Measurements from ENCODE around the gene ABCA10.
"Not testable (repeated sequence)": the region's sequence is repeated elsewhere in the genome, so short reads cannot be mapped to it uniquely, and the experiment has no call there.

Gene ABCA10

DNA sequence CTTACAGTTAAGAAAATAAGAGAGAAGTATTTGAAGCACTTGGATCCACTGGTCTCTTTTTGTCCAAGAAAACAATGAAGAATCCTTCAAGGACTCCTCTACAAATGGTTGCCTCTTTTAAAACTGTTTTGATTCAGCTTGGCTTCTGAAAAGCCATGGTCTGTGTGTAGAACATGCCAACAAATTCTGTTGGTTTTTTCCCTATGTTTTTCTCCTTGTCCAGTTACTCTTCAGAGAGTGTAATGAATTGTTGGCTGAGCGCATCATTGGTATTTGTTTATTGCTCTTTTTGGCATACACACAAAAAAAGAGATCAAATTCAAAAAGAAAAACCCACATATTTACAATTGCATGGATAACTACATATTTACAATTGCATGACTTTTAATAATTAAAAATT lies at the start of gene ABCA10:
Gene ABCA10, minus strand, starts transcription at position 249 of the 400 bp plus-strand sequence. CDS start 3,466 bp downstream, outside the sequence.
- no peak for DNase-seq (ENCODE audit: low spot score)

GRCh38 chr17:69276279-69276678 lies 47.7 kb upstream of the ABCA10 start:
- not testable (repeated sequence) for DNase-seq (ENCODE audit: low spot score)

GRCh38 chr17:69275751-69276150 lies 47.1 kb upstream of the ABCA10 start:
- DNase-seq (ENCODE audit: low spot score): no peak

GRCh38 chr17:69271023-69271422 lies 42.4 kb upstream of the ABCA10 start:
- no peak for DNase-seq (ENCODE audit: low spot score)

DNA sequence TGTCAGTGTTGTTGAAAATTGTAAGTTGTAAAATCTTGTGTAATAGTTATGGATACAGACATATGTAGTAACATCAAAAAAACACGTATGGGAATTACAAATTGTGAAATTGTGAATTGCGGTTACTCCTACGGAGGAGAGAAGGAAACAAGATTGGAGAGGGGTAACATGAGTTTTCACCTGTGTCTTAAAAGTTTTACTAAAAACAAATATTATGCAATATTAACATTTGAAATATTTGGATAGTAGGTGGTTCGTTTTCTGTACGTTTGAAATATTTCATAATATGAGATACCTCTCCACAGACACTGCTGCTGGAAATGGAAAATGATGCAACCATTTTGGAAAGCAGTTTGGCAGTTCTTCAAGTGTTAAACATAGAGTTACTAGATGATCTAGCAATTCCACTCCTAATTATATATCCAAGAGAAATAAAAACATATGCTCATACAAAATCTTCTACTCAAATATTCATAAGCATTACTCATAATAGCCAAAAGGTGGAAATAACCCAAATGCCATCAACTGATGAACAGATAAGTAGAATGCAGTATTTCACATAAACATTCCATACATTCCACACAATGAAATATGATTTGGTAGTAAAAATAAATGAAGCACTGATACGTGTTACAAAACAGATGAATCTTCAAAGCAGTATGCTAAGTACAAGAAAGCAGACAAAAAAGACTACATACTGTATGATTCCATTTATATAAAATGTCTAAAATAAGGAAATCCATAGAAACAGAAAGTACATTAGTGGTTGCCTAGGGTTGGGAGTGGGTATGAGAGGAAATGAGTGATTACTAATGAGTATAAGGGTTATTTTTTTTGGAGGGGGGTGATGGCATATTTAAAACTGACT lies 40.7 kb upstream of the ABCA10 start:
- no peak for DNase-seq (ENCODE audit: low spot score)

GRCh38 chr17:69268543-69269014 lies 40.0 kb upstream of the ABCA10 start:
- DNase-seq (ENCODE audit: low spot score): no peak

- DNase-seq (ENCODE audit: low spot score): no peak
Measured at GRCh38 chr17:69267219-69267618, 38.6 kb upstream of the ABCA10 start.

GRCh38 chr17:69265873-69266272 lies 37.2 kb upstream of the ABCA10 start:
- DNase-seq (ENCODE audit: low spot score): no peak

- no peak for DNase-seq (ENCODE audit: low spot score)
Measured at GRCh38 chr17:69254187-69254586, 25.6 kb upstream of the ABCA10 start.

GRCh38 chr17:69250641-69251040 lies 22.0 kb upstream of the ABCA10 start:
- DNase-seq (ENCODE audit: low spot score): no peak

DNA sequence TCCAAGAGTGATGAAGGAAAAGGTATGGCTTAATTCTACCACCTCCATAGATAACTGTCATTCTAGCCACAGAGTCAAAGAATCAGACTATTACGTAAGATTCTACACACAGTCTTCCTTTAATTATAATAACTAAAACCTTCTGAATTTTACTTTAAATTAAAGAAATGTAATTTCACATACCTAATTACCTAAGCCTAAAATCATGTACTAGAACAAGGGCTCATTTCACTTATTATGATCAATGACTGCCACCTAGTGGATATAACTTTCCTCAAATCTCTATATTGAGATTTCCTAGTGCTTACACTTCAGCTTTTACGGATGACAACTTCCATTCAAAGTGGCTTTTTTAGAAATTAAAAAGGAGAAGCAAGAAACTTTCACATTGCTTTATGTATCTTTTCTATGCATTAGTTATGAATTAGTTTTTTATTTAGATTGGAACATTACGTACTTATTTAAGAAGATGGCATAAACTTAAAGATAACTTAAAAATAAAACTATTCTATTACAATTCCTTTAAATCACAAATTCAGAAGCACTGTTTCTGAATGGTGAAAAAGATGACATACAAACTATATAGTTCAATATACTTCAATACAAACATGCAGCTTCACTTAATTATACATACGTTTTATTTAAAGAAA lies 18.2 kb upstream of the ABCA10 start:
- peak; percentile 55 for DNase-seq (ENCODE audit: low spot score)

DNA sequence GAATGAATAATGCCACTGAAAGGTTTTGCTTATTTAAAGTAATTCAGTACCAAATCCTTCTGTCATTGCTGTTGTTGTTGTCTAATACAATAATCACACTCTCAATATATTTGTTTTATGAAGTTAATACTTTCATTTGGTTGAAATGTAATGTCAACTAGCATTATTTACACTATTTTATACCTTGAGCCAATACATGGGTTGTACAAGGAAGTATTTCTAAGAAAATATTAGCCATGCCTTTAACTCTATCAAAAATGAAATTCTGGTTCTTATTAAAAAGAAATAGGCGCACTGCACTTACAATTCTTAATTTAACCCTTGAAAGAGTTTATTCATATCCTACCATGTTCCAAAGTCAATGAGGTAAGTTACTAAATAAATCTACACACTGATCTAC lies 17.6 kb upstream of the ABCA10 start:
- DNase-seq (ENCODE audit: low spot score): no peak

DNA sequence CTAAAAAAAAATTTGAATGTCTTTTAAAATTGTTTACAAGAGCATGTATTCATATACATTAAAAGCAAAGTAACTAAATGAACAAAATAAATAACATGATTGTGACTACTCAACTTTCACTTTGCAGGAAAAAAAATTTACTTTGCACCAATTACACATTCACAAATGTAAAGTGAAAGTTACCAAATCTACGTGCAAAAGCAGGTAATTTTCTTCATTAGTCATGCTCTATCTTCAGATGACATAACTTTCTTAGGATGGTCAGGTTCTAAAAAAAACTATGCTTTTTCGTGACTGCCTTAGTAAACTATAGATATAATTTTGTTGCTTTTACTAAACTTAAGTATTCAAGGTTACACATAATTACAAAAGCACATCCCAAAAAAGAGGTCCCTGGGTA lies 17.0 kb upstream of the ABCA10 start:
- no peak for DNase-seq (ENCODE audit: low spot score)

DNA sequence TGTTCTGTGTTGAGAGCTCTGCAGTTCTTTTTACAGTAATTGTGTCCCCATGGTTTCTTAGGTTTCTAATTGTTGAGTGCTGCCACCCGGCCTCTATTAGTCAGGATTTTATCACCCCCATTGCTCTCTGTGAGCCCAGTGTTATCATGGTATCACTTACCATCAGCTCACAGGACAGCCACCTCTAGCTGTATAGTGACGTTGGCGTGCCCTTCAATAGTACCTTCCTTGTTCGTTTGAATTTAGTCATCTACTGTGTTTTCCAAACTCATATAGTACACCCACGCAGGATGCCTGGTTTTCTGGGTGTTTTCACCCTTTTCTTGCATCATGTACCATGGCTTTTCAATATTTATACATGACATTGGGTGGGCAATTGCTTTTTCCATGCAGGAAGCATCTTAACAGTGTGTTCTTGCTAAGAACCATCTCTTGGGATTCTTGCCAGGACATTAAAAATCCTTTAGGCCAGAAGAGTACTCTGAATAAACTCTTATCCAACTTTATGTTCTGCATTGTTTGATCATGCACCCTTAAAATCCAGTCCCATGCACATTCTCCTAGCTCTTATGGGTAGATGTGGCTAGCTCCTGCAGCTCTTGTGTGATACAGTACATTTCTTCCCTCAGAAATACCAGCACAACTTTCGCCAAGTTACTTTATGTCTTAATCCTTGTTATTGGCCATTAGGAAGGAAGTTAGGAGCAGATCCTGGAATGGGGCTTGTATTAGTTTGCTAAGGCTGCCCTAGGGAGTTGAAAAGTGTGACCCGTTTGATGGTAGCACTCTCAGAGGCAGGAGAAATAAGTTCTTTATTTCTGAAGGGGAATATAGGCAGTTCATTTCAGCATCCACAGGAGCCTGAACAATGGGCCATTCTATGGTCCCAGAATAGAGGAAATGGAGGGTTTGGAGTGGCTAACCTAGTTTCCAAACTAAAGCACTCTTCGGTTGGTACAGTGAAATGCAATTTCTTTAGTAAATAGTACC lies 11.3 kb upstream of the ABCA10 start:
- no peak for DNase-seq (ENCODE audit: low spot score)

DNA sequence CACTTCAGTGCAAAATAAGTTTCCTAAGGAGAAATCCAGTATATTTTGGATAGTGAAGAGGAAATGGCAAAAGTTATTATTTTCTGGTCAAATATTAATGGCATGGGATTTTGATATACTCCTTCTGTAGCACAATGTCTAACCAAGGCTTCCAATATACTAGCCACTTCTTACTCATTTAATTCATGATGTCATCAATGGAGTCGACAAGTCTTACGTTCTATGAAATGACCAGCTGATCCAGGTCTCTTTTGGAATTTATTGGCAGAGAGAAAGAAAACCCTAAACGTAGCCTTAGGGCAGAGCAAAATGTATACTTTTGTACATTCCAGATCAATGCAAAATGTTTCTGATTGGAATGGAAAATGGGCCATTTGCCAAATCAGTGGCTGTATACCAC lies 8.3 kb upstream of the ABCA10 start:
- DNase-seq (ENCODE audit: low spot score): no peak

DNA sequence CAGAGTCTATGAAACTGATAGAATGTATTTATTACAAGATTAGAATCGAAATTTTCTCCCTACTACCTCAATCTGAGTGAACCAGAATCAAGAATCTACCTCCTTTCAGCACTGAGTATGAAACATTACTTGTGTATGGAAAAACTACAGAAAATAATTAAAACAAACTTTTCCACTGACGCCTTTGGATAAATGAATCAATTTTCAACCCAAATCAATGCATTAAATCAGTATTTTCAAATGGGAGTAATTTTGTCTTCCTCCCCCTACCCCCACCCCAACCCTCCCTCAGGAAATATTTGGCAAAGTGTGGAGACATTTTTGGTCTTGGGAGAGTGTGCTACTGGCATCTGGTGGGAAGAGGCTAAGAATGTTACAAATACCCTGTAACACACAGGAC lies 7.8 kb upstream of the ABCA10 start:
- no peak for DNase-seq (ENCODE audit: low spot score)

DNA sequence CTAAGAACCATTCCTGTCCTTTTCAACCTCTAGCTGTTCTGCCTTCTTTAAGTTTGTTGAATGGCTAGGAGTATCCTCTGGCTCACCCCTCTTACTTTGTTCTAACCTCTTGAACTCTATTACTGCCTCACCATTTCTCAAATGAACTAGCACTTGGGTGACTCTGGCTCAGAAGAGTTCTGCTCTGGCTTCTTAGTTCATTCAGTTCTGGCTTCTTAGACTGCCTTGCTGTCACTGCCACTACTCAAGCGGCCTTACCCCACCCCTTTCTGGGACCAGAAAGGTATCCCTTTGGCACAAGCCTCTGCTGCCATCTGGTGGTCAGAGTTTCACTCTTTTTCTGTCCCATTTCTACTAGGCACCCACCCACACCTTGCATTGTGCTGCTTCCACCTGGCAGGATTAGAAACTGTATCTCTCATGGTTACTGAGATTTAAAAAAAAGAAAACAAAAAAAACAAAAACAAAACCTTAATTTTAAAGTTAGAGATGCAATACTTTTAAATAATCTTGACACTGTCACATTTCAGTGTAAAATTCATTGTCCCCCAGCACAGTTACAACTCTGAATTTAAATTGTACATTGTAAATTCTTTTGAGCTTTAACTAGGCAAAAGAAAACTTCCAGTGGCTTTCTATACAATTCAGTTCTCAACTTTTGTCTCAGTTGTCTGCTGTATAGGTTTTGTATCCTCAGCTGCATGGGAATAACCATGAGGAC lies 6.9 kb upstream of the ABCA10 start:
- peak; percentile 80 for DNase-seq (ENCODE audit: low spot score)

DNA sequence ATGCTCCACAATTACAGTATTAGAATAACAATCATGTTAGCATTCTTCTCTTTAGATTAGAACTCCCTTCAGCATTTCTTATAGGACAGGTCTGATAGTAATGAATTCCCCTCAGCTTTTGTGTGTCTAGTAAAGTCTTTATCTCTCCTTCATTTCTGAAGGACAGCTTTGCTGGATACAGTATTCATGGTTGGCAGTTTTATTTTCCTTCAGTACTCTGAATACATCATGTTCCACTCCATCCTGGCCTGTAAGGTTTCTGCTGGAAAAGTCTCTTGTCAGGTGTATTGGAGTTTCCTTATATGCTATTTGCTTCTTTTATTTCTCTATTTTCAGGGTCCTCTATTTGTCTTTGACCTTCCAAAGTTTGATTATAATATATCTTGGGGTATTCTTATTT lies 4.0 kb upstream of the ABCA10 start:
- DNase-seq (ENCODE audit: low spot score): no peak

- no peak for DNase-seq (ENCODE audit: low spot score)
Measured at GRCh38 chr17:69231521-69231920, 2.9 kb upstream of the ABCA10 start.

- DNase-seq (ENCODE audit: low spot score): no peak
Measured at GRCh38 chr17:69230939-69231338, 2.3 kb upstream of the ABCA10 start.

DNA sequence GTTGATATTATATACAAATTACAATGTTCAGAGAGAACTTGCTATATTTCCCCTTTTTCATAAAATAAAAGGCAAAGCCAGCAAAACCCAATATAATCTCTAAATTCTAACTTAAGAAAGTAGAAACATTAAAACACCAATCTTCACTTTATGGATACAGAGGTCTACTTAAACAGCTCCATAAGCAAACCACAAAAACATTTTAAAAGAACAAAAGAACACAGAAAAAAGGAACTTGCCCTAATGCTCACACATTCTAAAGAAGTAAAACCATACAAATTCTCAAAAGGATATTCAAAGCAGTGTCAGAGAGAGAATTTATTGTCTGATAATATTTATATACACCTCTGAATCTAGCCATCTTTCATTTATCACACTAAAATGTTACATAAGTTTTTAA lies 606 bp downstream of the ABCA10 start:
- DNase-seq (ENCODE audit: low spot score): no peak
